A673 (cell line): ENCODE results near the gene METTL24. TPM values are rescaled to one million over a fixed set of nuclear protein-coding genes. Genes with fewer than 3 reads are reported as not detected.
"Not testable (repeated sequence)": the region's sequence is repeated elsewhere in the genome, so short reads cannot be mapped to it uniquely, and the experiment has no call there.

Experiments
- BruUV-seq: library from RNA; stranded (reverse); fragments of 400-500 nt; replicated peaks from 2 replicates; lab custom pipeline; 2021; lab: Mats Ljungman, UMichigan
- CTCF ChIA-PET: fragments of 300-600 bp; sonication (Branson Sonifier 250); formaldehyde crosslinking; loops from one replicate; lab custom pipeline; 2022; ENCODE audit warnings: antibody characterized with exemption; lab: Charles Lee
- POLR2A ChIA-PET: fragments of 300-600 bp; sonication (Branson Sonifier 250); formaldehyde crosslinking; loops from one replicate; lab custom pipeline; 2022; ENCODE audit warnings: antibody characterized with exemption; ENCODE audit not compliant: low non-redundant PET; lab: Charles Lee
- DNase-seq: peaks from one replicate; pipeline ENCODE4 v3.0.0-alpha.2; 2015; ENCODE audit warnings: low spot score
- H3K27ac ChIP-seq: fragments of 200-600 bp; sonication (generic); 2 replicates; pipeline ENCODE4 v1.5.1; 2016; ENCODE audit warnings: mixed run types, low read depth, mild to moderate bottlenecking, mixed read lengths, antibody characterized with exemption, low read length; ENCODE audit not compliant: poor library complexity, severe bottlenecking
- H3K27me3 ChIP-seq: fragments of 200-600 bp; sonication (generic); replicated peaks from 2 replicates; pipeline ENCODE4 v1.6.1; 2017; ENCODE audit warnings: mixed run types, low read depth, mild to moderate bottlenecking, mixed read lengths, antibody characterized with exemption, low read length; ENCODE audit not compliant: insufficient read depth, poor library complexity
- H3K36me3 ChIP-seq: fragments of 200-600 bp; sonication (generic); 2 replicates; pipeline ENCODE4 v1.6.1; 2016; ENCODE audit warnings: mixed run types, mild to moderate bottlenecking, mixed read lengths, antibody characterized with exemption, low read length; ENCODE audit not compliant: insufficient read depth, poor library complexity, severe bottlenecking
- H3K4me1 ChIP-seq: fragments of 200-600 bp; sonication (generic); 2 replicates; pipeline ENCODE4 v1.6.1; 2017; ENCODE audit warnings: mixed run types, mild to moderate bottlenecking, mixed read lengths, antibody characterized with exemption, low read length; ENCODE audit not compliant: insufficient read depth, poor library complexity, severe bottlenecking
- H3K4me3 ChIP-seq: fragments of 200-600 bp; sonication (generic); 2 replicates; pipeline ENCODE4 v1.5.1; 2016; ENCODE audit warnings: low read depth, mixed run types, mild to moderate bottlenecking, mixed read lengths, low read length; ENCODE audit not compliant: poor library complexity, severe bottlenecking
- H3K9me3 ChIP-seq: fragments of 200-600 bp; sonication (generic); 2 replicates; pipeline ENCODE4 v1.6.1; 2016; ENCODE audit warnings: mixed run types, low read depth, mild to moderate bottlenecking, mixed read lengths, antibody characterized with exemption, low read length; ENCODE audit not compliant: poor library complexity, severe bottlenecking
- CTCF ChIP-seq: fragments of 300-800, 200-600 bp; sonication (generic); conservative IDR thresholded peaks from 2 replicates; pipeline ENCODE4 v1.5.1; 2017; ENCODE audit warnings: low read depth, mild to moderate bottlenecking, antibody characterized with exemption, low read length, moderate library complexity, mixed read lengths
- EZH2 ChIP-seq: fragments of 200-600 bp; sonication (generic); IDR thresholded peaks from 2 replicates; pipeline ENCODE4 v1.6.1; 2017; ENCODE audit warnings: borderline replicate concordance, low read depth, mild to moderate bottlenecking, mixed read lengths, antibody characterized with exemption, low read length; ENCODE audit not compliant: poor library complexity, severe bottlenecking
- intact Hi-C: fragments of 100-400 bp; cut with micrococcal nuclease; formaldehyde crosslinking; loops from one replicate; pipeline ENCODE4 v1.10.0; 2022; ENCODE audit not compliant: unreplicated experiment
- total RNA-seq: library from RNA; stranded (reverse); gene quantifications from 2 replicates; pipeline ENCODE4 v1.2.3, GENCODE V29; 2021

METTL24 gene
- total RNA-seq, 1 experiment from 2014 or later, result 6.4 TPM

- no TSS peak for BruUV-seq
- Histone ChIP-seq H3K36me3 (no peaks in the 10 kb centered on the region), H3K9me3 (no peaks in the 10 kb centered on the region), H3K27me3 (no peaks in the 10 kb centered on the region), H3K4me1 (peaks cover 5% of the 10 kb centered on the region), H3K4me3 (no peak overlapping the region), H3K27ac (peak overlapping the region; percentile 11)
- DNase-seq, result no peak
- CTCF ChIA-PET, result no interaction called here
- intact Hi-C loops, result no loop called here
- POLR2A ChIA-PET, result no interaction called here
- TF ChIP-seq CTCF (no peak), EZH2 (no peak)
Observed at GRCh38 chr6:110246900-110247546, 111.1 kb downstream of the METTL24 start.

GRCh38 chr6:110246378-110246777 is 111.8 kb downstream of the METTL24 start:
- H3K27me3 ChIP-seq, result no peaks in the 10 kb centered on the region
- H3K4me3 ChIP-seq, result no peak overlapping the region
- no peaks in the 10 kb centered on the region for H3K9me3 ChIP-seq
- CTCF ChIA-PET, result no interaction called here
- intact Hi-C loops, result no loop called here
- no peaks in the 10 kb centered on the region for H3K36me3 ChIP-seq
- DNase-seq, result no peak
- TF ChIP-seq CTCF (no peak), EZH2 (no peak)
- H3K27ac ChIP-seq, result no peak overlapping the region
- POLR2A ChIA-PET, result no interaction called here
- peaks cover 5% of the 10 kb centered on the region for H3K4me1 ChIP-seq
- no TSS peak for BruUV-seq

DNA sequence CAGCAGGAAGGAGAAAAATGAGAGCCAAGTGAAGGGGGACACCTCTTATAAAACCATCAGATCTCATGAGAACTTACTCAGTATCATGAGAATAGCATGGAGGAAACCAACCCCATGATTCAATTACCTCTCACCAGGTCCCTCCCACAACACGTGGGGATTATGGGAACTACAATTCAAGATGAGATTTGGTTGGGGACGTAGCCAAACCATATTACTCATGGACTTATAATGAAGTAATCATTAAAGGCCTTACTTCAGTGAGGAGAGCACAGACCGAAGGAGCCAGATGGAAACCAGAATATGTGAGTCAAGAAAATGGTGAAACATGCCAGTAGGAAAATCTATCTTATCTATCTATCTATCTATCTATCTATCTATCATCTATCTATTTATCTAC is 113.5 kb downstream of the METTL24 start:
- TSS peak; percentile 6 for BruUV-seq
- POLR2A ChIA-PET, H3K27ac ChIP-seq, H3K36me3 ChIP-seq, CTCF ChIA-PET, H3K27me3 ChIP-seq, DNase-seq, intact Hi-C loops, H3K4me1 ChIP-seq, H3K4me3 ChIP-seq, H3K9me3 ChIP-seq: not testable (repeated sequence)
